GM19395 (cell line): ENCODE data around the gene MYLK.
"Not testable (repeated sequence)": the region's sequence is repeated elsewhere in the genome, so short reads cannot be mapped to it uniquely, and the experiment has no call there.

Experiments
- ATAC-seq: cut with Tn5 transposase; IDR thresholded peaks from one replicate; pipeline ENCODE4 v1.9.1; 2021; ENCODE audit warnings: mild to moderate bottlenecking, moderate library complexity; ENCODE audit not compliant: unreplicated experiment

The MYLK gene

DNA sequence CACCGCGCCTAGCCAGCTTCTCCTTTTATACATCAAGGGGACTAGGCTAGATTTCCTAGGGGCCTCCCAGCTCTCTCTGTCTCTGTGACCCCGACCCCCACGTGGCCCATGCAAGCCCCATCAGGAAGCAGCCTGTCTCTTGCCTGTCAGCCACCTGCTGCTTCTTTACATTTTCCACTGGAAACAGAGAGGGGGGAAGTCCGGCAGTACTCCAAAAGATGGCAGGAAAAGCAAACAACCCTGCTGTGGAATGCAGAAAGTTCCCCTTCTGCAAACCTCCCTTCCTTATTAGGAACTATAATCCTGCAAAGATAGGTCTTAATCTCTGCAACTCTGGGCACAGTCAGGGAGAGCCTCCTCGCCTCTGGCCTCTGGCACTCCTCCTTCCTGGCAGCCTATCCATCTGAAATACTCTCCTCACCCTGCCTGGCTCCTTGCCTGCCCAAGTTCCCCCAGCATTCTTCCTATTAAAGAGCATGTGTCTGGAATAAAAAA is 251.9 kb downstream of the MYLK start:
- no peak for ATAC-seq

DNA sequence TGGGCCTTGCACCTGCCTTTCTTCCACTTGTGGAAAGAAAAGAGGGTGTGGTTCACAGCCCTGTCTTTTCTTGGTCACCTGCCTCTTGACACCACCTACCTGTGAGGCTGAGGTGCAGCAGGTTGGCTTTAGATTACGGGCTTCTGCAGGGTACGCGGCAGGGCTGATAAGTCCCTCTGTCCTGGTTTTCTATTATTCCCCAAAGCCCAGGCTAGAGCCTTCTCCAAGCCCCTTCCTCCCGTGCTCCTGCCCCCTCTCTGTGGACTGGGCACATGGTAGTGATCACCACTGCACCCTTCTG is 254.4 kb downstream of the MYLK start:
- no peak for ATAC-seq

DNA sequence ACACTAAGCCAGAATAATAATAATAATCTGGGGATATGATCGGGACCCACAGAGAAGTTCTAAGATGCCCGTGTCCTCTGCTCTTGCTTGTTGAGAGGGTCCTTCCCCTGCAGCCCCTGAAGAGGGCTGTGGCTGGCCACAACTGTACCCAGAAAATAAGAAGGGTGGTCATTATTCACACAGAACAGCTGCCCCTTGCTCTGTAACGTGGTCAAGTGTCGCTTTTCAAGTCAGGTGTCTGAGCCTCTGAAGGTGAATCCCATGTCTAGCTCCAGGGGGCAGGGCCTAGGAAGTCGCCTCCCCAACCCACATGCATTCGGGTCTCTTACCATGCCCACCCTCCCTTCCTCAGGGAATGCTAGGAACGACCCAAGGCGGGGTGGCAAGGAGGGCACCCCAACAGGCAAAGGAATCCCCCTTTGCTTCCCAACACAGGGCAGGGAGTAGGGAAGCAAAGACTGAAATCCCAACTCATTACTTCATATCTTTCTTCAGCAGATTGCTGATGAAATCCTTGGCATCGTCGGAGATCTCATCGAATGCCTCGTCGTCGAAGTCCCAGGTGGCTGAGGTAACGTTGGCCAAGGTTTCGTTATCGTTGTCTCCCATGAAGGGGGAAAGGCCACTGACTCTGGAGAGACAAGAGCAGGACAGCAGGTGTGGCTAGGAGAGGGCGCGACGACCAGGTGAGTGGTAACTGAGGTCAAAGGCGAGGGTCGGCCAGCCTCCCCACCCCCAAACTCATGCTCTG is 255.0 kb downstream of the MYLK start:
- ATAC-seq = no peak

DNA sequence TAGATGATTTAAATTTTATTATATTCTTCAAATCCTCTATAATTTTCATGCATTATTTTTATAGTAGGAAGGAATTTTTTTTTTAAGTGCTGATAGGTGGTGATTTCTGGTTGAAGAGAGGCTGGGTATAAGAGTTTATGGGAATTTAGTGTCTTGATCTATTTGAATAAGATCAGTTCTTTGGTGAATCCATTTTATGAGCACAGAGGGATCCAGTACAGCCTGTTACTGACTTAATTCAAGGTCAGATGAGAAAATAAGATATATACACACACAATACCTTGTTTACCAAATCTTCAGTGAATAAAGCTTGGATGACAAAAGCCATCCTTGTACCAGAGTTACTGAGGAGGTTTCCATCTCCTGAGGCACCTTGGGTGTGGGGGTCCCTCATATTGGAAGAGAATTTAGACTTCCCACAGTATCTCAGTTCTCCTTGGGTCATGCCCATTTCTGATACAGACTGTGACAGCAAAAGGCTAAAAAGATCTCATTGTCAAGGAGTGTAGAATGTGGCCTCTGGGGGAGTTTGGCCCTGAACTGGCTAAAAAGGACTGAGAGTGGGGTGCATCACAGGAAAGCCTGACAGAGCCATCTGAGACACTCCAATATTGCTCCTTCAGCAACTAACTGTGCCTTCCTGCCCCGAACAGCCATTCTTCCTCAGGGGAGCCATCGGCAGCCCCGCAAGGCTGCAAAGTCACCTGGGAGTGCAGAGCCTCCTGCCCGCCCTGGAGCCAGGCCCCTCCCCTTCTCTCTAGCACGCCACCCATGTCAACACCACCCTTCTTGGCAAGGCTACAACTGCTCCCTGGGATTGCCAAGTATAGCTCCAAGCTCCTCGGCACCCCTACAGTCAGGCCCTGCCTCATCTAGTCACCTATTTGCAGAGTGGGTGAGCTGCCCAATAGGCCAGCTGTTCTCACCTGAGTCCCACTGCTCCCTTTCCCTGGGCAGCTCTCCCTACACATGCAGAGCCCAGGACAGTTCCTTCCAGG is 256.2 kb downstream of the MYLK start:
- ATAC-seq = no peak

- no peak for ATAC-seq
Measured at GRCh38 chr3:123626881-123627280, 257.3 kb downstream of the MYLK start.

DNA sequence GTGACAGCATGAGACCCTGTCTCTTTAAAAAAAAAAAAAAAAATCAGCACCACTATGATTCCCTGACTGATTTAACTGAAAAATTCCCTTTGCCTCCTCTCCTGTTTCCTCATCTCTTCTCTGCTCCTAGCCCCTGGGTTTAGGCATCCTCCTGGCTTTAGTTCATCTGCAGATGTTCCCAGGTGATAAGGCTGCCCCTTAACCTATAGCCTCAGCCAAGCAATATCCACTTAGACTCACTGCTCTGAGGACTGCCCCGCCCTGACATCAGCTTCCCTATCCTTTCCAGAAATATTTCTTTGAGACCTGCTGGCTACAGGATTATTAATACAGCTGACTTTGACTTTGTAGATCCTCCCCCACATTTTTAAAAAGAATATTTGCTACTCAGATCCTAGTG is 259.8 kb downstream of the MYLK start:
- no peak for ATAC-seq

DNA sequence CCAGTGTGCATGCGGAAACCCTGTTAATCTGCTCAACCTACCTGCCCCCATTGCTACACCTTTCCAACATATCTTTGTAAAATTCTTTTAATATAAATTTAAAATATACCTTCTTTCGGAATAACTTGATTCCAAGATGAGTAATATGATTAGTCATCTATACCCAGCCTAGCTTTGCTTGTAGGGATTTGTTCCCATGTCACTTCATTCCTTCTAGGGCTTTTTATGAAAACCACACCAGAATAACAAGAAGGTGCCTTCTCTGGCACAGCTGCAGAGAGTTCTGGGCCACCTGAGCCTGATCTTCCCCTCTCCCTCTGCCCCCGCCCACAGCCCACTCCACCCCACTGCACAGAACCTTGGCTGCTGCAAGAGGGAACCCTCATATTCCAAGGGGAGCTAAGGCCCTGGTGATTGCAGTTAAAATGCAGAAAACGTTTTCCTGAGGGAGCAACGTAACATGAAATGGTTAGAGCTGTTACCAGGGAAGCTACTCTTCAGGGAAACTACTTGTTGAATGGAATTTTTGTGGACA is 260.7 kb downstream of the MYLK start:
- ATAC-seq = no peak

GRCh38 chr3:123622766-123623165 is 261.4 kb downstream of the MYLK start:
- ATAC-seq = no peak

DNA sequence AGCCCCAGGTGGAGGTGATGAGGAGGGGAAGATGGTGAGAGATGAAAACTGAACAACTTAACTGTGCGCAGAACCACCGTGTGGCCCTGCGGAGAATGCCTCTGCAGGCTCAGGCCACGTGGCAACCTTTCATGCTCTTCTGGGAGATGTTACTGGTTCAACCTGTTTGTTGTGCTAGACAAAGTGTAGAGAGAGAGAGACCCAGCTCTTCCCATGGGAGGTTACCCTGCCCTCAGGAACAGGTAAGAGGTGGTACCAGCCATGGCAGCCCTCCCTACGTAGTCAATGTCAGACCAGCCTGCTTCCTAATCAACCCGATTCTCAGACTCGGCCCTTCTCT is 262.3 kb downstream of the MYLK start:
- no peak for ATAC-seq

- ATAC-seq = no peak
Measured at GRCh38 chr3:123621186-123621849, 262.8 kb downstream of the MYLK start.

DNA sequence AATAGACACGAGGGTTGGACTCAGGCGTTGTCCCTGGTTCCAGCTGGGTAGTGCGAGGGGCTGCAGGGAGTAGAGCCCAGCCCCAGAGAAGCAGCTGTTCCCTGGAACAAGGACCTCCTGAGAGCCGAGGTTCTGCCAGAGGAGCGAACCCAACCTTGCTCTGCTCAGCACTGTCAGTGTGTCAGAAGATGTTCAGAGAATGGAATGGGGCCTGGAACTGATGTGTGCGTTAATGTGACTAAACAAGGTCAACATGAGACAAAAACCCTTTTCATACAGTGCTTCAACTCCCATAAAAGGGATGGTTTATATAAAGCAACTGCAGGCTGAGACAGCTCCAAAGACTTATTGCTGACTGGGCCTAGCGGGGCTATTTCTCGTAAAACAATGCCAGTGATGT is 263.8 kb downstream of the MYLK start:
- ATAC-seq = no peak

DNA sequence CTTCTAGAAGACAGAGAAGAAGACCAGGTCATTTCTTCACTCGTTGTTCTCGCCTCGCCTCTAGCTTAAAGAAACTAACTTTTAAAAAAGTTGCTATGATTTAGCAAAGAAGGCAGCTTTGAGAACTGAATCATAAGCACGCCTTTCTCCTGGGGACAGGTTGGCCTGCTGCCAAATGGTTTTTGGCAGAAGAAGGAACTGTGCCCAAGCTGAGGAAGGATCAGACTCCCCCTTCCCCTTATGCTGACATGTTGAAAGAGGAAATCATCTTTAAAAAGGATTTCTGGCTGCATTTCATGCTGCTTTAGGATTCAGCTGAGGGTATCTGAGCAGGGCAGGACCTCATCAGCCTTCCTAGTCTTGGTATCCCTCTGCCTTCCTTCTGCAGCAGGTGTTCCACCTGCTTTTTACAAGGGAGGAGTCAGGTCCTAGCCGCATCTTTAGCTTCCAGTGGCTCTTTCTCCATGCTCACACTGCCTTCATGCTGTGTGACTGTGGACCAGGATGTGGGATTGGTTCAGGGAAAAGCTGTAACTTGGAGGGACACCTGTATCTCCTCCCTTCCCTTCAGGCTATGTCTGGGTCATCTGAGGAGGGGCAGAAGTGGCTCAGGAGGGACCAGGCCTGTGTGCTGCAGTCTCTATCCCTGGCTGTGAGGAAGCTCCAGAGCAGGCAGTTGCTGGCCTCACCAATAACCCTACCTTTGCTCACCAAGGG is 265.2 kb downstream of the MYLK start:
- ATAC-seq = no peak

GRCh38 chr3:123618076-123618708 is 265.9 kb downstream of the MYLK start:
- ATAC-seq = no peak

DNA sequence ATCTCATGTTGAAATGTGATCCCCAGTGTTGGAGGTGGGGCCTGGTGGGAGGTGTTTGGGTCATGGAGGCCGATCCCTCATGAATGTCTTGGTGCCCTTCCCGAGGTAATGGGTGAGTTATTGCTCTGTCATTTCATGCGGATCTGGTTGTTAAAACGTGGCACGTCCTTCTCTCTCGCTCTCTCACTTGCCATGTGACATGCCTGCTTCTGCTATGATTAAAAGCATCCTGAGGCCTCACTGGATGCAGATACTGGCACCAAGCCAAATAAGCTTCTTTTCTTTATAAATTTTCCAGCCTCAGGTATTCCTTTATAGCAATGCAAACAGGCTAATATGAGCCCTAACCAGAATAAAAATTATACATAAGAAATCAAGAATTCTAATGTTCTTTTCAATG is 267.5 kb downstream of the MYLK start:
- ATAC-seq = no peak

- ATAC-seq = no peak
Measured at GRCh38 chr3:123613543-123613942, 270.6 kb downstream of the MYLK start.

DNA sequence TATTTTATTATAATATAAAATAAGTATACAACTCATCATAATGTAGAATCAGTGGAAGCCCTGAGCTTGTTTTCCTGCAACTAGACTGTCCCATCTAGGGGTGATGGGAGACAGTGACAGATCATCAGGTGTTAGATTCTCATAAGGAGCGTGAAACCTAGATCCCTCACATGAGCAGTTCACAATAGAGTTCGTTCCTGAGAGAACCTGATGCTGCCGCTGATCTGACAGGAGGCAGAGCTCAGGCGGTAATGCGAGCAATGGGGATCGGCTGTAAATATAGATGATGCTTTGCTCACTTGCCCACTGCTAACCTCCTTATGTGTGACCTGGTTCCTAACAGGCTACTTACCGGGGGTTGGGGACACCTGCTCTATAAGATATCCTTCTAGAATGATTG is 272.5 kb downstream of the MYLK start:
- ATAC-seq = not testable (repeated sequence)

DNA sequence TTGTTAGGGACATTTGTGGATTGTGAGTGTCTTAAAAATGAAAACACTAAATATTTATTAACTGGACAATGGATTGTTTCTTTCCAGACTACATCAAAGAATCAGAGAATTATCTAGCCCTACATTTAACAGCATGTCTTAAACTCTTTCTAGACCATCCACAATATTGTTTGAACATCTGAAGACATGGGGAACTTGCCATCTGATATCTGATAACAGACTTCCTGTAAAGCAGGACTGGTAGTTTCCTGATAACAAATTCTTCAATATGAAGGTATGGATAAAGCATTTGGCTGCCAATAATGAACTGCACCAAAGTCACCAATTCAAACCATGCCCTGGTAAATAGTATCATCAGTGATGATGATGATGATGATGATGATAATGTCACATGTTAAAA is 273.1 kb downstream of the MYLK start:
- no peak for ATAC-seq

DNA sequence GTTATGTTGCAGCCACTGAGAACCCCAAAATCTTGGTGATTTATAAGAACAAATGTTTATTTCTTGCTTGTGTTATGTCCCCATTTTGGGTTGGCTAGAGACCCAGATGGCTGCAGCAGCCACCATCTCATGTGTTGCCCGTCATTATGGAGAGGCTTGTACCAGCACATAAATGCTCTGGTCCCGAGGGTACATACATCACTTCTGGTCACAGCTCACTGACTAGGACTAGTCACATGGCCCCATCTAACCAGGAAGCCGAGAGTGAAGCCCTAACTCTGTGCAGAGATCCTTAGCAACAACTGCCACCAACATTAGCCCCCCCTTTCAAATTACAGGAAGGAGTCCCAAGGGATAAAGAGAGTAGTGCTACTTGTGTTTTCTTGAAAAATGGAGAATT is 273.8 kb downstream of the MYLK start:
- ATAC-seq = peak; percentile 81

- no peak for ATAC-seq
Measured at GRCh38 chr3:123609063-123609462, 275.1 kb downstream of the MYLK start.

GRCh38 chr3:123608263-123608937 is 275.7 kb downstream of the MYLK start:
- ATAC-seq = no peak
